HUES64 (cell line): Measurements from ENCODE around the gene INTS6.

Source experiments
- H3K27ac ChIP-seq: 2 replicates; pipeline ENCODE4 v1.7.0; 2013; ENCODE audit warnings: low read depth, low read length, inconsistent platforms
- H3K27me3 ChIP-seq: 2 replicates; pipeline ENCODE4 v1.6.1; 2013; ENCODE audit warnings: mild to moderate bottlenecking, low read length; ENCODE audit not compliant: insufficient read depth
- H3K36me3 ChIP-seq: 2 replicates; pipeline ENCODE4 v1.6.1; 2013; ENCODE audit warnings: mild to moderate bottlenecking, low read length; ENCODE audit not compliant: insufficient read depth
- H3K4me1 ChIP-seq: 2 replicates; pipeline ENCODE4 v1.6.1; 2013; ENCODE audit warnings: mild to moderate bottlenecking, low read length, moderate library complexity; ENCODE audit not compliant: insufficient read depth
- H3K4me3 ChIP-seq: 2 replicates; pipeline ENCODE4 v1.5.1; 2013; ENCODE audit warnings: mild to moderate bottlenecking, low read length, moderate library complexity
- H3K9ac ChIP-seq: 2 replicates; pipeline ENCODE4 v1.6.1; 2013; ENCODE audit warnings: mild to moderate bottlenecking, low read depth, low read length
- H3K9me3 ChIP-seq: 2 replicates; pipeline ENCODE4 v1.6.1; 2013; ENCODE audit warnings: low read depth, low read length; ENCODE audit not compliant: insufficient read depth
- WGBS: fragments of 150-250, 120-280 bp; methylation state at CpG from one replicate; pipeline ENCODE4 v1.1.7; 2013; ENCODE audit warnings: missing lambda C conversion rate; 5-methylcytosine and 5-hydroxymethylcytosine counted together

INTS6 gene

DNA sequence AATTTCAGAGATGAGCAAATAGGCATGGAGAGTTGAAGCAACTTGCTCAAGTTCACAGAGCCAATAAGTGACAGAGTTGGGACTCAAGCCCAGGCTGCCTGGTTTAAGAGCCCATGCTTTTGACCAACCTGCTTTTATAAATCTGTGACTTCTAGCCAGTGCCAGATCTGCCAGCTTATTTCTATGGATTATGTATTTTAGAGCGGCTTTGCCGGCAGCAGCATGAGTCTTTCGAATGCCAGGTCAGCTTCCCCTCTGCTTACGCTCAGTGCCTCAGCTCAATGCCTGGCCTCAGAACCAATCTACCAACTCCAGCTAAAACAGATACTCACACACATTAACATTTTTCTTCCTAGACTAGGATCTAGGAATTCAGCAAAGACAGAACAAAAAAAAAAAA is 111.0 kb downstream of the INTS6 start:
- Histone ChIP-seq H3K27ac (no peak overlapping the region), H3K4me3 (no peak overlapping the region), H3K27me3 (no peaks in the 10 kb centered on the region), H3K9me3 (no peaks in the 10 kb centered on the region), H3K9ac (no peak overlapping the region), H3K36me3 (no peaks in the 10 kb centered on the region), H3K4me1 (peaks cover 10% of the 10 kb centered on the region)
- WGBS = 92% methylated on average over 4 of the region's 4 CpGs

DNA sequence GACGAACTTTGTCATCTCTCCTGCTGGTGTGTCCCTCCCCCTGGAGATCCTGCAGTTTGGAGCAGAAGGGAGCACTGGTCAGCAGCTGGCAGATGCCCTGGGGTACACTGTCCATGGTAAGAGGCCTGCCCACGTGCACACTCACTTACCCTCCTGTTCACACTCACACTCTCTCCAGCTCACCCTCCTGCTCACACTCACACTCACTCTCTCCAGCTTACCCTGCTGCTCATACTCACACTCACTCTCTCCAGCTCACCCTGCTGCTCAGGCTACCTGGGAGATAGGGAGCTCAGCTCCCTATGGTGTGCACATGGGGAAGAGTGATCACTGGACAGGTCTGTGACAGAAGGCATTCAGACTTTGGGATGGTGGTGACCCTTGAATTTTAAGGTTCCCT is 111.6 kb downstream of the INTS6 start:
- WGBS = 84% methylated on average over 2 of the region's 2 CpGs
- Histone ChIP-seq H3K4me3 (no peak overlapping the region), H3K36me3 (no peaks in the 10 kb centered on the region), H3K4me1 (peaks cover 5% of the 10 kb centered on the region; the same call in 1 of the 2 replicates), H3K27me3 (no peaks in the 10 kb centered on the region), H3K27ac (no peak overlapping the region), H3K9me3 (no peaks in the 10 kb centered on the region), H3K9ac (no peak overlapping the region)

DNA sequence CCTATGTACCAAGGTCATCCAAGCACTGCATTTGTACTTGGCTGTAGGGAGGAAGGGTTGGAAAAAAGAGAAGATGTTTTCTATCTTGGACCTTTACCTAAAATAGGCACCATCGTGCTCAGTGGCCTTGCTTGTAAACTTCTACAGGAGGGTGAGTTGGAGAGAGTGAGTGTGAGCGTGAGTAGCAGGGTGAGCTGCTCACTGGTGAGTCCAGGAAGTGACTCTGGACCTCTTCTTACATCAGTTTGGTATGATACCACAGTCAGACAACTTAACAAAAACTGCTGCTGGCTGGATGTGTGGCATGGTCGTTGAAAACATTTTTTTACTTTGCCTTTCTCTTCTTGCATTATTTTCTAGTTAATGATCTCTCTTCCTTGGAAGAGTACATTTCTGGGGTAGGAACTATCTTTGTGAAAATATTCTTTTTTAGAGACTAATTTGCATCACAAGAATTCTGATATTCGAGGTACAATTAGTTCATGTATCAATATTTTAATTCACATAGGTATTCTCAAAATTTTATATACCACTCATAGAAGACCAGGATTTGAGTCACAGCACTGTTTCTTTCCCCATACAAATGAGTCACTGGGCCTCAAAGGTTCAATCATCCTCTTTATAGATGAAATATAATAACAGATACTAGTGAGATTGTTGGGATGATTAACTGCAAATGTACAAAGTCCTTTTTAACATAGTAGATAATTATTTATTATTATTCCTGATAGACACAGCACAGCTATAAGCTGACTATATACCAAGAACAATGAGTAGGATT is 112.7 kb downstream of the INTS6 start:
- Histone ChIP-seq H3K36me3 (no peaks in the 10 kb centered on the region), H3K4me1 (peaks cover 4% of the 10 kb centered on the region; the same call in 1 of the 2 replicates), H3K9ac (no peak overlapping the region), H3K27me3 (no peaks in the 10 kb centered on the region), H3K4me3 (no peak overlapping the region), H3K9me3 (no peaks in the 10 kb centered on the region), H3K27ac (no peak overlapping the region)
- WGBS = 85% methylated on average over 3 of the region's 4 CpGs

GRCh38 chr13:51339354-51339753 is 113.5 kb downstream of the INTS6 start, which contains the start of gene SERPINE3:
SERPINE3 (plus strand) TSS chr13:51339691; CDS start chr13:51341092, 1,401 bp downstream.
- H3K4me1 ChIP-seq = peaks cover 4% of the 10 kb centered on the region; the same call in 1 of the 2 replicates
- H3K27ac ChIP-seq = no peak within 1 kb of the TSS
- 84% methylated on average over 11 of the region's 11 CpGs for WGBS
- H3K4me3 ChIP-seq = no peak within 1 kb of the TSS
- H3K27me3 ChIP-seq = no peaks in the 10 kb centered on the region
- H3K9me3 ChIP-seq = no peaks in the 10 kb centered on the region
- no peak within 1 kb of the TSS for H3K9ac ChIP-seq
- no peaks in the 10 kb centered on the region for H3K36me3 ChIP-seq

- H3K9ac ChIP-seq = no peak overlapping the region
- H3K4me3 ChIP-seq = no peak overlapping the region
- no peaks in the 10 kb centered on the region for H3K27me3 ChIP-seq
- H3K4me1 ChIP-seq = peaks cover 4% of the 10 kb centered on the region; the same call in 1 of the 2 replicates
- no peaks in the 10 kb centered on the region for H3K36me3 ChIP-seq
- H3K9me3 ChIP-seq = no peaks in the 10 kb centered on the region
- 92% methylated on average over 5 of the region's 5 CpGs for WGBS
- H3K27ac ChIP-seq = no peak overlapping the region
These were observed 116.1 kb downstream of the INTS6 start for GRCh38 chr13:51336746-51337145.

DNA sequence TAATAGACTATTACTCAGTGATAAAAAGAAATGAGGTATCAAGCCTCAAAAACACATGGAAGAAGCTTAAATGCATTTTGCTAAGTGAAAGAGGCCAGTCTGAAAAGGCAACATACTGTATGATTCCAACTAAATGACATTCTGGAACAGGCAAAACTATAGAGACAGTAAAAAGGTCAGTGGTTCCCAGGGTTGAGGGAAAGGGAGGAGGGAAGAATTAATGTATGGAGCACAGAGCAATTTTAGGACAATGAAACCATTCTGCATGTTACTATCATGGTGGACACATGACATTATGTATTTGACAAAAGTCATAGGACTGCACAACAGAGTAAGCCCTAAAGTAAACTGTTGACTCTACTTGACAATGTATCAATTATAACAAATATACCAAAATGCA is 119.0 kb downstream of the INTS6 start:
- no peak overlapping the region for H3K27ac ChIP-seq
- H3K27me3 ChIP-seq = no peaks in the 10 kb centered on the region
- no peak overlapping the region for H3K9ac ChIP-seq
- H3K36me3 ChIP-seq = no peaks in the 10 kb centered on the region
- H3K4me3 ChIP-seq = no peak overlapping the region
- H3K4me1 ChIP-seq = no peaks in the 10 kb centered on the region
- H3K9me3 ChIP-seq = no peaks in the 10 kb centered on the region

DNA sequence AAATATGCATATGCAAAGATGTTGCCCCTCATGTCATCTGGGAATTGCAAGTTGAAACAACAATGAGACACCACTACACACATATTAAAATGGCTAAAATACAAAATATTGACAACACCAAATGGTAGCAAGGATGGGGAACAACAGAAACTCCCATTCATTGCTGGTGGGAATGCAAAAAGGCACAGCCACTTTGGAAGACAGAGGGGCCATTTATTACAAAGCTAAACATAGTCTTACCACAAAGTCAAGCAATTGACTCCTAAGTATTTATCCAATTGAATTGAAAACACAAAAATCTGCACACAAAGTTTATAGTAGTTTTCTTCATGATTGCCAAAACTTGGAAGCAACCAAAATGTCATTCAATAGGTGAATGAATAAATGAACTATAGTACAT is 119.4 kb downstream of the INTS6 start:
- Histone ChIP-seq H3K4me1 (peaks cover under 1% of the 10 kb centered on the region; the same call in 1 of the 2 replicates), H3K36me3 (no peaks in the 10 kb centered on the region), H3K9me3 (no peaks in the 10 kb centered on the region), H3K27ac (no peak overlapping the region), H3K9ac (no peak overlapping the region), H3K4me3 (no peak overlapping the region), H3K27me3 (no peaks in the 10 kb centered on the region)

- H3K9me3 ChIP-seq = no peaks in the 10 kb centered on the region
- WGBS = 94% methylated on average over 2 of the region's 2 CpGs
- no peaks in the 10 kb centered on the region for H3K36me3 ChIP-seq
- H3K9ac ChIP-seq = no peak overlapping the region
- H3K27ac ChIP-seq = no peak overlapping the region
- no peaks in the 10 kb centered on the region for H3K27me3 ChIP-seq
- H3K4me1 ChIP-seq = peaks cover 5% of the 10 kb centered on the region; the same call in 1 of the 2 replicates
- no peak overlapping the region for H3K4me3 ChIP-seq
These were observed 120.1 kb downstream of the INTS6 start for GRCh38 chr13:51332566-51333361.

DNA sequence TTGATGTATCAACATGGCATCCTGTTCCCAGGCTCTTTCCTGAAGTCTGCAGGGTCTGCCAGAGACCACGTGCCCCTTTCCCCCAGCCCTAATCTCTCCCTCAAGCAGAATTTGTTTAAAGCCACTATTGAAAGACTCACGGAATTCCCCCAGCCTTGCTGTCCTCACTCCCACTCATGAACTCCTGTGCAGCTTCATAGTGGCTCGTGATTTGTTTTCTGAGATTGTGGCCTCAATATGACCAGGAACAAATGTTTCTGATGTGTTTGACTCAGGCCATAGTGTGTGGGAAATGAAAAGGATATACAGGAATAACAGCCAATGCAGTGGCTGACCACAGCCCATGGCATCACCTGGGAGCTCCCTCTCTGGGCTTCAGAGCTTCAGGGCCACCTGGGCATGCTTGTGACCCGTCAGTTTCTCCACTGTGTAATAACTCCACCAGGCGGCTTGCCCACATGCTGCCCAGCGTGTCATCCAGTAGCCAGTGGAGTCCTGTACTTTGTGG is 121.4 kb downstream of the INTS6 start:
- H3K9me3 ChIP-seq = no peaks in the 10 kb centered on the region
- no peak overlapping the region for H3K4me3 ChIP-seq
- no peak overlapping the region for H3K9ac ChIP-seq
- H3K27ac ChIP-seq = no peak overlapping the region
- no peaks in the 10 kb centered on the region for H3K27me3 ChIP-seq
- peaks cover 5% of the 10 kb centered on the region; the same call in 1 of the 2 replicates for H3K4me1 ChIP-seq
- WGBS = 87% methylated on average over 6 of the region's 6 CpGs
- no peaks in the 10 kb centered on the region for H3K36me3 ChIP-seq

GRCh38 chr13:51330791-51331190 is 122.0 kb downstream of the INTS6 start:
- Histone ChIP-seq H3K9me3 (no peaks in the 10 kb centered on the region), H3K27ac (no peak overlapping the region), H3K4me1 (peaks cover 11% of the 10 kb centered on the region; the same call in 1 of the 2 replicates), H3K36me3 (no peaks in the 10 kb centered on the region), H3K27me3 (no peaks in the 10 kb centered on the region), H3K9ac (no peak overlapping the region), H3K4me3 (no peak overlapping the region)
- WGBS = 94% methylated on average over 3 of the region's 3 CpGs

GRCh38 chr13:51329606-51330005 is 123.2 kb downstream of the INTS6 start:
- H3K9me3 ChIP-seq = no peaks in the 10 kb centered on the region
- H3K27ac ChIP-seq = no peak overlapping the region
- WGBS = 93% methylated on average over 3 of the region's 3 CpGs
- no peak overlapping the region for H3K4me3 ChIP-seq
- H3K27me3 ChIP-seq = no peaks in the 10 kb centered on the region
- peaks cover 21% of the 10 kb centered on the region; the same call in 1 of the 2 replicates for H3K4me1 ChIP-seq
- H3K36me3 ChIP-seq = no peaks in the 10 kb centered on the region
- H3K9ac ChIP-seq = no peak overlapping the region
